Endothelial cell of hepatic sinusoid (primary cell): Measurements from ENCODE around the gene CDR2L.
"Not testable (repeated sequence)": the region's sequence is repeated elsewhere in the genome, so short reads cannot be mapped to it uniquely, and the experiment has no call there.

Experiments
- in situ Hi-C: cut with HindIII; loops from 2 replicates; pipeline ENCODE4 v1.10.0; 2017; ENCODE audit warnings: low sequenced_read_pairs

The CDR2L gene

DNA sequence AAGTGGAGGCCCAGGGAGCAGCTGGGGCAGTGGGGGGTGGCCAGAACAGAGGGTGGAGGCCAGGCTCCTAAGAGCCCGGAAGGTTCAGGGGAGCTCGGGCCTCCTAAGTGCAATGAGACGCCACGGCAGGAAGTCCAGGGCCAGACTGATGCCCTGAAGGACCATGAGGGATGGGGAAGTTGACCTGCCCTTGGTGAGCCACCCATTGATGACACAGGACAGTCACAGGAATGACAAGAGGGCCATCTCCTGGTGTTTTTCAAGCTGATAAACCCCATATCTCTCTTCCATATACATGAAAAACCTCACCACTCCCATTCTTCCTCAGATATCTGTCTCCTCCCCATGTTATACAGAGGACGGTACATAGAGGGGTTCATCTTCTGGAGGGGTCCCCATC lies 19.2 kb downstream of the CDR2L start:
- in situ Hi-C loops: no loop called here

DNA sequence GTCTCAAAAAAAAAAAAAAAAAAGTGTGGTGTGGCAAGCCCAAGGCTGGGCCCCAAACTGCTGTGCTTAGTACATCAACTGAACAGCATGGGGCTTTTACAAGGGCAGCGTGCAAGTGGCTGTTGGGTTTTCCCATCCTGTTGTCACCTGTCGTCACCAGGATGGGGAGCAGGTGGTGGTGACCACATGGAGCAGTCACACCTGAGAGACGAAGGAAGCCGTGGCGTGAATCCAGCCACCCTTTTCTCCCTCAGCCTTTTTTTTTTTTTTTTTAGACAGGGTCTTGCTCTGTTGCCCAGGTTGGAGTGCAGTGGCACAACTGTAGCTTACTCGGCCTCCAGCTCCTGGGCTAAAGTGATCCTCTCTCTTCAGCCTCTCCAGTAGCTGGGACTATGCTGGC lies 20.9 kb downstream of the CDR2L start:
- in situ Hi-C loops: no loop called here

DNA sequence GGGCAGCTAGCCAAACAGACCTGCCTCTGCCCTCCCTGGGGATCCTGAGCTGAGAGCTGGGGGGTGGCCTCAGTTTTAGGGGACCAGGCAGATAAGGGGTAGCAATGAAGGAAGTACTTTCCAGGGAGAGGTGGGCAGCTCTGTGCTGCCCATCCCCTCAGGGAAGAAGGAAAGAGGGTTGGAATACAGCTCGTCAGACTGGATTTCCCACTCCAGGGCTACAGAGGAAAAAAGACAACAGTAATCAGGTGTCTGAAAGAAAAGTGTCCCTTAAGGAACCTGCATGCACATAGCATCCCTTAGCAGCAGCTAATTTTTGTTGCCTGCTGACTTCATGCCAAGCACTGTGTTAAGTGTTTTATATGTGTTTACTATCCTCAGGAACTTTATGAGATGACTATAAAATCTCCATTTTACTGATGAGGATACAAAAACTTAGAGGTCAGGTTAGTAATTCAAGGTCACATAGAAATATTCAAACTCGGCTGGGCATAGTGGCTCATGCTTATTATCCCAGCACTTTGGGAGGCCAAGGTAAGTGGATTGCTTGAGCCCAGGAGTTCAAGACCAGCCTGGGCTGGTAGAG lies 21.8 kb downstream of the CDR2L start:
- in situ Hi-C loops: no loop called here

- in situ Hi-C loops: no loop called here
Measured at GRCh38 chr17:75010683-75011400, 23.4 kb downstream of the CDR2L start.

DNA sequence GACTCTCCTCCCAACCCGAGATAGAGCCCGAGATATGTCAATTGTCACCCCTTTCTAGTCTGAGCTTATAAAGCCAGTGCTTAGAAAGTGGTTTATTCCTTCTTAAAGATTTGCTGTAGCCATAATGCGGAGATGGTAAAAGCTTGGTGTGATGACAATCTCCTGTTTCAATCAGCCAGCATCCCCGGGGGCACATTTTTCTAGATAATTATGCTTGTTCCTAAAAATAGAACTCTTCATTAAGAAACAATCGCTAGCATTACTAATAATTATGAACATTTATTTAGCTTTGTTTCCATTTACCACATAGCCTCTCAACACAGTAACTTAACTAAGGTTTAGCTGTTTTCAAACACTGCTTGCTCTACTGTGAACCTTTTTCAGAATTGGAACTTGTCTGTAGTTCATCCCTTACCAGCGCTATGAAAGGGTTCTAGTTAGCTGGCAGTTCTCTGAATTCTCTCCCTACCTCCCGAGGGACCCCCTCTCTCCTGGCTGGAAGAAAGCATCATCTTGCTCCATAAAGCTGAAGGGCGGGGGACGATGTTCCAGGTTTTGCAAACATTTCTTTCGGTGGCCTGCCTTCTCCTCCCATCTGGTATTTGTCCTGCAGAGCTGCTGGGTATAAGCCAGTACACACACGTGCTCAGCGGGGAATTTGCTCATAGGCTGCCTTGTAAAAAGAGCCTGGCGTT lies 24.1 kb downstream of the CDR2L start:
- in situ Hi-C loops: no loop called here

DNA sequence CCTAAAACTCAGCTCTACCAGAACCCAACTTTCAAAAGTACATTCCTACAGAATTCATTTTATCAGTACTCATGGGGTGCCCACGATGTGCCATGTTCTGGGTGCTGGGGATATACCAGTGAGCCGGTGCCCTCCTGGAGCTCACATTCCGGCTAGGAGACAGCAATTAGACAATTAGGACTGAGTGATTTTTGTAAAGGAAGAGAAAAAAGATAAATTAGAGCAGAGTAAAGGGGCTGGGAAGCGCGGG lies 24.6 kb downstream of the CDR2L start:
- in situ Hi-C loops: no loop called here

GRCh38 chr17:75012346-75013091 lies 25.1 kb downstream of the CDR2L start, which contains the start of gene MRPL58:
MRPL58 (plus strand) TSS chr17:75012670; CDS start chr17:75012687, 17 bp downstream.
- in situ Hi-C loops: no loop called here

DNA sequence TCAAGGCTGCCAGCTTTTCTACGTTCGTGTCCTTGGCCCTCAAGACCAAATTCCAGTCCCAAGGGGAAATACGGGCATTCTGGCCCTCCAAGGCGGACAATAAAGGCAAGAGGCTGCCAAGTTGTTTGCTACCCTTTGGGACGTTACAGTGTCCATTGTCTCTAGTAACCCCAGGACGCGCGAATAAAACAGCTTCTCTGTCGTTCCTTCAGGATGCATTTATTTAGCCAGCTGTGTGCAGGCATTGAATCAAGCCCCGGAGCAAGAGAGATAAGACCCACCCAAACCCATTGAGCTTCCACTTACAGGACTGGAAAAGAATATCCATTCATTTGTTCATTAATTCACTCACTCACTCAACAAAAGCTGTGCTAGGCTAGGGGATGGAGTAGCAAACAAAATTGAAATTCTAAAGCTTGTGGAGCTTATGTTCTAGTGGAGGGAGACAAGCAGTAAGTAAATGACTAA lies 25.7 kb downstream of the CDR2L start:
- in situ Hi-C loops: no loop called here

- in situ Hi-C loops: loop anchor here (5.0 kb wide), 1 partner anchor 62 kb away; no protein-coding TSS in a partner anchor
Measured at GRCh38 chr17:75019146-75019545, 31.7 kb downstream of the CDR2L start.

DNA sequence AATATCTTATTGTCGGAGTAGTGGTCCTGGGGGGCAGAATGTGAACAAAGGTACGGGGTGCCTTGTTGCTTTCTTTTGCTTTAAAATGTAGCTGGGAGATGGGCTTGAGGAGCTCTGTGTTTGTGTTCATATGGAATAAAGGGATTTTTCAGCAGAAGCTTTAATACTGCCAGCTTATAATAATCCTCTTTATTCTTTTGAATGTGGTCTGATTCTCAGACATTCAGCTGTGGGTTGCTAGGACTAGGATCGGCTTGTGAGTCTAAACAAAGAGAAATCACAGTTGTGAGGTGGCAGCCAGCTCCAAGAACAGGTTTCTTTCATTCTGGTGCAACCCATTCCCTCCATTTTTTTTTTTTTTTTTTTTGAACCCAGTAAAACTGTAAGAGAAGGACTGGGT lies 32.3 kb downstream of the CDR2L start:
- in situ Hi-C loops: loop anchor here (5.0 kb wide), 1 partner anchor 62 kb away; no protein-coding TSS in a partner anchor

DNA sequence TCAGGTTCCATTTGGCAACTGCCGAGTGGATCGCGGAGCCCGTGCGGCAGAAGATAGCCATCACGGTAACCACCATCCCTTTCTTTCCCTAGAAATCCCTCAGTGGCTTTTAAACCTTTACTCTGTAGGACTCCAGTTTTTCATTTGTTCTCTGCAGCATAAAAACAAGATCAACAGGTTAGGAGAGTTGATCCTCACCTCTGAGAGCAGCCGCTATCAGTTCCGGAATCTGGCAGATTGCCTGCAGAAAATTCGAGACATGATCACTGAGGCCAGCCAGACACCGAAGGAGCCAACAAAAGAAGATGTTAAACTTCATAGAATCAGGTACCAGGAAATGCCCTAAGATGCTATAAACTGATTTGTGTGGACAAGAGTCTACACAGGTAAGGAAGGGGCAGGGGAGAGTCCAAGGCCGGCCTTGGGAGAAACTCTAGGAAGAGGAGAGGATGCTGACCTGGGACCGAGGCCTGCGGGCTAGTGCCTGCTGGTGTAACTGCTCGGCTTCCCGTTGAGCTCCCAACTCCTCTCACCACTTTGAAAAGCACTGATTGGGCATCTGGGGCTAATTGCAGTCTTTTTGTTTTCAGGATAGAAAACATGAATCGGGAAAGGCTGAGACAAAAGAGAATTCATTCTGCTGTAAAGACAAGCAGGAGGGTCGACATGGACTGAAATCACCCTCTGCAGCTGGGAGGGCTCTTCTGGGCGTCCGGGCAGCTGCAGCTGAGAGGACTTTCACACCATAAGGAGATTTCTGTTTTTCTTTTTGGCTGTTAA lies 33.1 kb downstream of the CDR2L start:
- in situ Hi-C loops: no loop called here

GRCh38 chr17:75024686-75025397 lies 37.4 kb downstream of the CDR2L start:
- in situ Hi-C loops: no loop called here

- in situ Hi-C loops: not testable (repeated sequence)
Measured at GRCh38 chr17:75025398-75025734, 37.9 kb downstream of the CDR2L start.

GRCh38 chr17:75026650-75027049 lies 39.2 kb downstream of the CDR2L start:
- in situ Hi-C loops: not testable (repeated sequence)

- in situ Hi-C loops: no loop called here
Measured at GRCh38 chr17:75030161-75030560, 42.7 kb downstream of the CDR2L start.

DNA sequence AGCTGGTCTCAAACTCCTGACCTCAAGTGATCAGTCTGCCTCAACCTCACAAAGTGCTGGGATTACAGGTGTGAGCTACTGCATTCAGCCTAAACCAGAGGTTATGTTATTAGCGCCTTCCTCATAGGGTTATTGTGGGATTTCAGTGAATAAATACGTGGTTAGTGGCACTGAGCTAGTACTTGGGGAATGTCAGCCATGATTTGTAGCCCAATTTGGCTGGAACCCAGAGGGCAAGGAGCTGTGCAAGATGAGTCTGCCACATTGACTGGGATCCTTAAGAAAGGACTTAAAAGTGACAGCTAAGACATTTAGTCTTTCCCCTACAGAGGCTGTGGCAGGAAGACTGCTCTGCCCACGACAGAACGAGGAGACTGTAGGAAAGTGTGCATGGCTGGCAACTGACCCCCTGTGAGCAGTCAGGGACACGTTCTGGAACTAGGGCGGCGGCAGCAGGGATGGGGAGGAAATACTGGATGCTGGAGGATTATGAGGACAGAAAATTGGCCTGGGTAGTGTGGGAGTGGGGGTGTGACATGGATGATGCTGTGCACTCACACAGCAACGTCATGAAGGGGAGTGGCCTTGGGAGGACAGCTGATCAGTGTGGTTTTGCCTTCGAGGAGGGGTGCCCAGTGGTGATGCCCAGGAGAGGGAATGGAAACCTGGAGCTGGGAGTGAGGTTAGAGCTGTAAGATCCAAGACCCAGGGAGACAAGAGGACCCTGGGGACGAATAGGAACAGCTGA lies 44.7 kb downstream of the CDR2L start:
- in situ Hi-C loops: no loop called here

GRCh38 chr17:75032720-75033280 lies 45.4 kb downstream of the CDR2L start:
- in situ Hi-C loops: no loop called here

GRCh38 chr17:75033346-75034235 lies 46.2 kb downstream of the CDR2L start:
- in situ Hi-C loops: no loop called here
